Measurements from ENCODE around the gene LRSAM1.

- TF ChIP-seq EZH2phosphoT487 (IDR thresholded peaks at IDR 0.05; ENCODE audit: low read depth): no peak
- no peak for TF ChIP-seq CTCF (IDR thresholded peaks at IDR 0.05; ENCODE audit: low read depth, low read length)
Observed at GRCh38 chr9:127426756-127427155, 24.6 kb upstream of the LRSAM1 start.
